ENCODE data around the gene MROH7.

- TF ChIP-seq CTCF (IDR thresholded peaks at IDR 0.05; ENCODE audit: poor library complexity, severe bottlenecking) (no peak), POLR2AphosphoS5 (IDR thresholded peaks at IDR 0.05) (no peak), SMC3 (conservative IDR thresholded peaks at IDR 0.05; ENCODE audit: poor library complexity) (no peak), RAD21 (conservative IDR thresholded peaks at IDR 0.05) (no peak), EP300 (conservative IDR thresholded peaks at IDR 0.05; ENCODE audit: poor library complexity, severe bottlenecking) (no peak), REST (IDR thresholded peaks at IDR 0.05; ENCODE audit: borderline replicate concordance) (no peak), MXI1 (conservative IDR thresholded peaks at IDR 0.05; ENCODE audit: poor library complexity, severe bottlenecking) (no peak)
Observed at GRCh38 chr1:54665852-54666251, 24.3 kb downstream of the MROH7 start.

All from neural cell (in vitro differentiated cells).